HepG2 (cell line): ENCODE data around the gene UNC5CL. TPM values are rescaled to one million over a fixed set of nuclear protein-coding genes. Genes with fewer than 3 reads are reported as not detected.

Experiments
- AKAP8 ChIP-seq: sonication (generic); formaldehyde crosslinking; IDR thresholded peaks from 2 replicates; pipeline ENCODE4 v1.5.1; 2020; ENCODE audit warnings: mild to moderate bottlenecking, missing genetic modification reagents
- ATF2 ChIP-seq: sonication (generic); formaldehyde crosslinking; IDR thresholded peaks from 2 replicates; pipeline ENCODE4 v1.4.0; 2020; ENCODE audit warnings: missing genetic modification reagents
- CBFB ChIP-seq: sonication (generic); formaldehyde crosslinking; IDR thresholded peaks from 2 replicates; pipeline ENCODE4 v1.4.0; 2020; ENCODE audit warnings: missing genetic modification reagents
- CBX1 ChIP-seq: IDR thresholded peaks from one replicate; pipeline ENCODE4 v1.6.1; 2016; ENCODE audit warnings: antibody characterized with exemption, low read depth
- CREM ChIP-seq, 2 experiments: sonication (generic) in 1 of 2; formaldehyde crosslinking in 1 of 2; IDR thresholded peaks; 2 replicates each; pipeline versions ENCODE4 v1.4.0 to v1.6.1; 2016 to 2020; ENCODE audit warnings: antibody characterized with exemption in 1 of 2, mild to moderate bottlenecking in 1 of 2, missing genetic modification reagents in 1 of 2
- DDIT3 ChIP-seq: sonication (generic); formaldehyde crosslinking; IDR thresholded peaks from 2 replicates; pipeline ENCODE4 v1.4.0; 2020; ENCODE audit warnings: mild to moderate bottlenecking, missing genetic modification reagents
- DMAP1 ChIP-seq: IDR thresholded peaks from 2 replicates; pipeline ENCODE4 v1.6.1; 2016
- FOXJ3 ChIP-seq: sonication (generic); formaldehyde crosslinking; IDR thresholded peaks from 2 replicates; pipeline ENCODE4 v1.4.0; 2020; ENCODE audit warnings: missing genetic modification reagents, mild to moderate bottlenecking, borderline replicate concordance
- HDAC6 ChIP-seq: fragments of 200-600 bp; sonication (generic); IDR thresholded peaks from 2 replicates; pipeline ENCODE4 v1.7.0; 2017; ENCODE audit warnings: mild to moderate bottlenecking, antibody characterized with exemption, low read length, low read depth
- HMGA1 ChIP-seq: sonication (generic); formaldehyde crosslinking; conservative IDR thresholded peaks from 2 replicates; pipeline ENCODE4 v1.4.0; 2020; ENCODE audit warnings: missing genetic modification reagents
- HNRNPK ChIP-seq: fragments of 200-400 bp; formaldehyde crosslinking; IDR thresholded peaks from 2 replicates; pipeline ENCODE4 v1.6.1; 2018; ENCODE audit warnings: low read length, low read depth, moderate library complexity, mild to moderate bottlenecking; ENCODE audit not compliant: poor library complexity, severe bottlenecking
- JDP2 ChIP-seq: sonication (generic); formaldehyde crosslinking; IDR thresholded peaks from 2 replicates; pipeline ENCODE4 v1.8.1; 2022; ENCODE audit warnings: missing genetic modification reagents, borderline replicate concordance
- KDM6A ChIP-seq: IDR thresholded peaks from 2 replicates; pipeline ENCODE4 v1.6.1; 2016; ENCODE audit warnings: low read depth
- MED1 ChIP-seq: sonication (generic); formaldehyde crosslinking; IDR thresholded peaks from 2 replicates; pipeline ENCODE4 v1.4.0; 2020; ENCODE audit warnings: missing genetic modification reagents
- MED13 ChIP-seq: sonication (generic); formaldehyde crosslinking; IDR thresholded peaks from 2 replicates; pipeline ENCODE4 v1.5.0; 2020; ENCODE audit warnings: missing genetic modification reagents
- MYNN ChIP-seq: sonication (generic); formaldehyde crosslinking; IDR thresholded peaks from 2 replicates; pipeline ENCODE4 v1.4.0; 2020; ENCODE audit warnings: mild to moderate bottlenecking, low read depth, missing genetic modification reagents
- NKX3-1 ChIP-seq: sonication (generic); formaldehyde crosslinking; IDR thresholded peaks from 2 replicates; pipeline ENCODE4 v1.5.0; 2020; ENCODE audit warnings: missing genetic modification reagents
- RXRA ChIP-seq: sonication (generic); formaldehyde crosslinking; IDR thresholded peaks from 2 replicates; pipeline ENCODE4 v1.5.1; 2020; ENCODE audit warnings: missing genetic modification reagents
- SMAD9 ChIP-seq: sonication (generic); formaldehyde crosslinking; IDR thresholded peaks from 2 replicates; pipeline ENCODE4 v1.5.1; 2020; ENCODE audit warnings: mild to moderate bottlenecking, missing genetic modification reagents
- SP1 ChIP-seq, 2 experiments: fragments of 450-650 bp in 1 of 2; sonication (generic) in 1 of 2; formaldehyde crosslinking in 1 of 2; IDR thresholded peaks; 2 replicates each; pipeline versions ENCODE4 v1.4.0 to v1.6.1; 2016 to 2020; ENCODE audit warnings: missing genetic modification reagents in 1 of 2
- SRSF4 ChIP-seq: fragments of 200-400 bp; formaldehyde crosslinking; IDR thresholded peaks from one replicate; pipeline ENCODE4 v1.6.1; 2018; ENCODE audit warnings: mild to moderate bottlenecking, low read depth, low read length, moderate library complexity; ENCODE audit not compliant: poor library complexity, severe bottlenecking
- TFAP4 ChIP-seq: sonication (generic); IDR thresholded peaks from 2 replicates; pipeline ENCODE4 v1.6.1; 2016; ENCODE audit warnings: low read depth, borderline replicate concordance
- ZFP36L2 ChIP-seq: sonication (generic); formaldehyde crosslinking; IDR thresholded peaks from 2 replicates; pipeline ENCODE4 v1.4.0; 2020; ENCODE audit warnings: missing genetic modification reagents
- ZKSCAN5 ChIP-seq: sonication (generic); formaldehyde crosslinking; IDR thresholded peaks from 2 replicates; pipeline ENCODE4 v1.5.1; 2020; ENCODE audit warnings: mild to moderate bottlenecking, missing genetic modification reagents
- ZNF12 ChIP-seq: sonication (generic); formaldehyde crosslinking; IDR thresholded peaks from 2 replicates; pipeline ENCODE4 v1.5.0; 2020; ENCODE audit warnings: missing genetic modification reagents
- ZNF160 ChIP-seq: sonication (generic); formaldehyde crosslinking; IDR thresholded peaks from 2 replicates; pipeline ENCODE4 v1.8.0; 2022; ENCODE audit warnings: mild to moderate bottlenecking, inconsistent platforms, missing genetic modification reagents
- ZNF251 ChIP-seq: sonication (generic); formaldehyde crosslinking; IDR thresholded peaks from 2 replicates; pipeline ENCODE4 v1.9.0; 2021; ENCODE audit warnings: mild to moderate bottlenecking, missing genetic modification reagents
- ZNF350 ChIP-seq: sonication (generic); formaldehyde crosslinking; IDR thresholded peaks from 2 replicates; pipeline ENCODE4 v1.4.0; 2020; ENCODE audit warnings: mild to moderate bottlenecking, low read depth, missing genetic modification reagents, borderline replicate concordance
- ZNF577 ChIP-seq: sonication (generic); formaldehyde crosslinking; IDR thresholded peaks from 2 replicates; pipeline ENCODE4 v1.4.0; 2020; ENCODE audit warnings: mild to moderate bottlenecking, low read depth, missing genetic modification reagents, borderline replicate concordance
- ZNF615 ChIP-seq: sonication (generic); formaldehyde crosslinking; IDR thresholded peaks from 2 replicates; pipeline ENCODE4 v1.5.0; 2020; ENCODE audit warnings: mild to moderate bottlenecking, missing genetic modification reagents, borderline replicate concordance
- ZNF644 ChIP-seq: IDR thresholded peaks from 2 replicates; pipeline ENCODE4 v1.6.1; 2016; ENCODE audit warnings: low read depth
- ZNF749 ChIP-seq: sonication (generic); formaldehyde crosslinking; IDR thresholded peaks from 2 replicates; pipeline ENCODE4 v1.8.0; 2022; ENCODE audit warnings: mild to moderate bottlenecking, missing genetic modification reagents, moderate library complexity, borderline replicate concordance
- ZNF766 ChIP-seq: sonication (generic); formaldehyde crosslinking; IDR thresholded peaks from 2 replicates; pipeline ENCODE4 v1.5.0; 2020; ENCODE audit warnings: missing genetic modification reagents, borderline replicate concordance
- ZNF792 ChIP-seq: IDR thresholded peaks from 2 replicates; pipeline ENCODE4 v1.6.1; 2016
- polyA plus RNA-seq, 8 experiments: library from polyadenylated mRNA; depleted of rRNA in 3 of 8; stranded (reverse) in 7 of 8; unstranded in 1 of 8; fragments of >200 nt; fragmentation: Illumina TruSeq in 4 of 8; extraction: Trizol in 4 of 8; gene quantifications; 2 replicates each; pipeline versions ENCODE4 v1.2.1 to v1.2.3, GENCODE V29; 2011 to 2016; ENCODE audit warnings: low read depth in 4 of 8, missing spikeins in 1 of 8, mixed read lengths in 1 of 8; ENCODE audit not compliant: insufficient read depth in 1 of 8
- total RNA-seq, 5 experiments: library from RNA; depleted of rRNA; stranded (reverse); fragments of >200 nt; fragmentation: Illumina TruSeq; extraction: Trizol; gene quantifications; 2 replicates each; pipeline ENCODE4 v1.2.3, GENCODE V29; 2016; ENCODE audit warnings: low read depth in 1 of 5

The UNC5CL gene
- total and polyA plus RNA-seq, 2 of the 13 experiments (the other 11 are each of a cell fraction or from before 2014, with no cell fraction given): 2.4 to 2.5 TPM

- TF ChIP-seq CBX1: no peak
- no peak for TF ChIP-seq ZNF749 (CRISPR knock-in tag)
- TF ChIP-seq TFAP4: peak; percentile 97
- no peak for TF ChIP-seq ZNF615
- TF ChIP-seq MED1 (CRISPR knock-in tag): no peak
- TF ChIP-seq NKX3-1 (CRISPR knock-in tag): no peak
- no peak for TF ChIP-seq ZNF792 (CRISPR knock-in tag)
- no peak for TF ChIP-seq RXRA (CRISPR knock-in tag)
- no peak for TF ChIP-seq SP1 (IDR thresholded peaks at IDR 0.05)
- TF ChIP-seq SP1 (CRISPR knock-in tag; IDR thresholded peaks at IDR 0.05): no peak
- TF ChIP-seq SRSF4: no peak
- TF ChIP-seq DMAP1 (CRISPR knock-in tag): no peak
- TF ChIP-seq FOXJ3 (CRISPR knock-in tag): no peak; the same call in 1 of the 2 replicates
- TF ChIP-seq JDP2 (CRISPR knock-in tag): no peak
- TF ChIP-seq KDM6A: peak; percentile 45; the same call in 1 of the 2 replicates
- TF ChIP-seq AKAP8 (CRISPR knock-in tag): no peak
- no peak for TF ChIP-seq CREM (IDR thresholded peaks at IDR 0.05)
- TF ChIP-seq CREM (CRISPR knock-in tag; IDR thresholded peaks at IDR 0.05): no peak
- no peak for TF ChIP-seq ZNF160 (CRISPR knock-in tag)
- no peak for TF ChIP-seq HNRNPK
- TF ChIP-seq DDIT3 (CRISPR knock-in tag): no peak
- TF ChIP-seq ZNF766 (CRISPR knock-in tag): no peak
- no peak for TF ChIP-seq MYNN (CRISPR knock-in tag)
- no peak for TF ChIP-seq ZNF251 (CRISPR knock-in tag)
- TF ChIP-seq ATF2: no peak
- no peak for TF ChIP-seq HMGA1
- no peak for TF ChIP-seq ZFP36L2 (CRISPR knock-in tag)
- TF ChIP-seq ZNF12 (CRISPR knock-in tag): no peak
- TF ChIP-seq ZNF577 (CRISPR knock-in tag): no peak
- no peak for TF ChIP-seq ZNF644
- no peak for TF ChIP-seq CBFB (CRISPR knock-in tag)
- no peak for TF ChIP-seq ZNF350 (CRISPR knock-in tag)
- 0 out of 2 replicates have a peak, but pooled peaks have one; percentile 32 for TF ChIP-seq SMAD9
- no peak for TF ChIP-seq MED13
- TF ChIP-seq ZKSCAN5 (CRISPR knock-in tag): no peak
- no peak for TF ChIP-seq HDAC6
Measured at GRCh38 chr6:41055149-41055548, 16.1 kb upstream of the UNC5CL start (continued).
